Measurements from ENCODE around the gene HTRA3.

Gene HTRA3

DNA sequence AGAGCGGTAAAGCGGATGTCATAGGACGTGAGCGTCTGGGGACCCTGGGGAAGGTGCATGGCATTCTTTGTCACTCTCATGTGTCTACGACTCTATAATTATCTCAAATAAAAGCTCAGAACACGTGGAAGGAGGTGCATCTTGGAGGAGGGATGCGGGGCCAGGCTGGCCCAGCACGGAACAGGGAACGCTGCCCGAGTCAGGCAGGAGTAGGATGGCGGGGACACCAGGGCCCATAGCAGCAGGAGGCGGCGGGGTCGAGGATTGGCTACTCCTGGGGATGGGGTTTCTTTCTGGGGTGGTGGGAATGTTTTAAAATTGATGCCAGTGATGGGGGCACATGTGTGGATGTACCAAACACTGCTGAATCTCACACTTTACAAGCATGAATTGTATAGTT is 5.4 kb upstream of the HTRA3 start:
- no peak for FAIRE-seq
- no peak for DNase-seq (ENCODE audit: extremely low spot score, insufficient read length, low read depth)

DNA sequence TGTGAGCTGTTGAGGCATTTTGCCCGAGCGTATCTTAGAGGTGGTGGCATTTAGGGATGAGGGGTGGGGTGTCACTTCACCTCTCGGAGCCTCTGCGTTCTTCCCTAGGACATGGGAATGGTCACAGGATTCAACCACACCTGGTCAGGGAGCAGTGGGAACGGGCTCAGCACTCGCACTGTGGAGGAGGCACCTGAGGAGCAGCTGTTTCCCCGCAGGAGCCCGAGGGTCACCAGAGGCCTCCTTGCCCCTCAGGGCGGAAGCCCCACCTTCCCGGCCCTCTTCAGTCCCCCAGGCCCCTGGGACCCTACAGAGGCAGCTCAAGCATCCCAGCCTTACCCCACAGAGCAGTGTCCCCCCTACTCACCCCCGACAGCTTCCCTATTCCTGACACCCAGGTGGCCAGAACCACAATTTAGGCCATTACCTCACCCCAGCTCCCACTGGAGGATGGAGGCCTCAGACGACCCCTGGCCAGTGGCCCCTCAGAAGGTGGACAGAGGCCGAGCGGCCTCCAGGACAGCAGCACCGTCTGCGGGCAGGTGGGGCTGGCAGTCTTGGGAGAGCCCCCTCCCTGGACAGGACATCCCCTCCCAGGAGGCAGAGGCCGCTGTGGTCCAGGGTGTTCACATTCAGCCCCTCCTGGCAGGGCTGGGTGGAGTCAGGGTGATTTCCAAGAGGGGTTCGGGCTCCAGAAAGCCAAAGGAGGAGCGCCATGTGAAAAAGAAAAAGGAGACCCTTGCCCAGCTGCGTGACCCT is 4.2 kb upstream of the HTRA3 start:
- FAIRE-seq (no peak), DNase-seq (ENCODE audit: extremely low spot score, insufficient read length, low read depth) (no peak)

DNA sequence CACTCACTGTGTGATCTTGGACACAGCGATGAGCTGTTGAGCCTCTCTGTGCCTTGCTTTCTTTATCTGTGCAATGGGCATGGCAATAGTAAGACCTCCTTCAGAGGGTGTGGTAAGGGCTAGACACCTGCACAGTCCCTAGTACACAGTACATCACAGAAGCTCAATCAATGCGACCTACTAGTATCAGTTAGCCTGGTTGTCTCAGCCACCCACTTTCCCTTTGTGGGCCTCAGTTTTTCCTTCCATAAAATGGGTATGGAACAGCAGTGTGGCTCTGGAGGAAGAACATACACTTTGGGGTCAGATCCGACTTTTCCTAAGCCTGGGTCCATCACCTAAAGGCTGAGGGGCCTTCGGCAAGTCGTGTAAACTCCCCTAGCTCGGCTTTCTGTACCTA is 3.5 kb upstream of the HTRA3 start:
- FAIRE-seq (no peak), DNase-seq (ENCODE audit: extremely low spot score, insufficient read length, low read depth) (no peak)

DNA sequence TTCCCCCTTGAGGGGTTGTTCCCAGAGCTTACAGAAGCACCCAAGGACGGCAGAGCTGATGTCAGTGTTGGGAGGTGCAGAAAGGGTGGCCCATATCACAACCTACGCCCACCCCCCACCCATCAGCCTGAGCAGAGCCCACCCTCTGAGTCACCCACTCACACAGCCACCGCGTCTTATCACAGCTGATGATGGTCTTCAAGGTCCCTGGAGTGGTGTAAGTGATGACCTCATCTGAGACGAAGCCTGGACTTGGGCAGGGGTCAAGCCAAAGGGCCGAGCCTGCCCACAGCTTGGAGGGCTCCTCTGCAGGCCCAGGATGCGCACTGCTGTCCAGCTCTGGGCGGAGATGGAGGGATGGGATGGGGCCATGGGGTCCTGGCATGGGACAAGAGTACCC is 3.0 kb upstream of the HTRA3 start:
- DNase-seq (ENCODE audit: extremely low spot score, insufficient read length, low read depth) (no peak), FAIRE-seq (no peak)

DNA sequence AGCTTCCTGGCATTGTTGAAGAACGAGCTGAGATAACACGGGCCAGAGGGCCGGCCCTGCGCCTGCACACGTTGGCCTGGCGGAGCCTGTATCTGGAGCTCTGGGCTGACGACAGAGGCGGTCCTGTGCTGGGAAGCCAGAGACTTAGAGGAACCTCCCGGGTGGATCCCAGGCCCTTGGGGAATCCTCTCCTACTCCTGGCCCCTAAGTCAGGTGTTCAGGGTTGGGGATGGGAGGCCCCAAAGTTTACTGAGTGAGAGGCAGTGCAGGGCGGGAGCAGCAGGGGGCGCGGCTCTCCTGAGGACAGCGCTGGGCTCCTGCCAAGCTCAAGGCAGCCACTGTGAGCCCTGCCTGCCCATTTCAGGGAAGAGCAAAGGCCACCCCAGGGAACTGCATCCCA is 2.5 kb upstream of the HTRA3 start:
- FAIRE-seq (no peak), DNase-seq (ENCODE audit: extremely low spot score, insufficient read length, low read depth) (peak; percentile 30)

DNA sequence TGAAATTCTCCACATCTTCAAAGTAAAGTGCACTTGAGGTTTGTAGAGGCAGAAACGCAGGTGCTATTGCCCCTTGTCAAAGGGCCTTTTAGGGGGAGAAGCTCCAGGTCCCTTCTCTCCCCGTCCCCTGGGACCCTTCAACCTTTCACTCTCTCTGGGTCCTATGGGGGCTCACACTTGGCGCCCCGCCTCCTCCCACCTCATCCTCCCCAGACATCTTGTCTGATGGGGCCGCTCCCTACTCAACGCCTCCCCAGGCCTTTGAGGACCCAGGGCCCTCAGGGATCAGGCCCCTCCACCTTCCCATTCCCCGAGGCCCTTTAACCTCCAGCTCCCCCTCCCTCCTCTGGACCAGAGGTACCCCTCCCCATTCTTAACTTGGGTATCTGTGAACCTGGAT is 1.3 kb upstream of the HTRA3 start:
- no peak for DNase-seq (ENCODE audit: extremely low spot score, insufficient read length, low read depth)
- FAIRE-seq = no peak

DNA sequence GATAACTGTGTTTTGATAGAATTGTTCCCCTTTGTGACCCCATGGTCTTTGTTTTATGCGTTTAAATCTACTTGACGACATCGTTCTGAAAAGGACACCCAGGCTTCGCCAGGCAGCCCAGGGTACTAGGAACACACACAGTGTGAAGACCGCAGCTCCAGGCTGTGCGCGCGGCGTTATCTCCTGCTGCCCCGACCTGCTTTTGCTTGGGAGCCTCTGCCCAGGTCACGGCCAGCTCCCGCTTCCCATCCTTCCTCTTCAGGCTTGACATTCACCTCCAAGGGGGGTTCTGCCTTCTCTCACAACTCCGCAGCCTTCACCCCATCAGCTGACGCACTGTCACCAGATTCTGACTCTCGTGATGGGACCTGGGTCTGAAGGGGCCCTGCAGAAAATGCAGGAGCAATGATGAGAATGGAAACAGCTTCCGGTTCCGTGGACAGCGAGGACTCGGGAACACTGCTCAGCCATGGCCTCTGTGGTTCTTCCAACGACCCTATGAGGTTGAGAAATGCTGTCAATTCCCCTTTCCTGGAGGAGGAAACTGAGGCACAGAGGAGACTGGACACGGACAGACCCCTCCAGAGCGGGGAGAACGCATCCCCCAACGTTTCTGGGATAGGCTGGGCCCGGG is 536 bp upstream of the HTRA3 start:
- FAIRE-seq = no peak
- no peak for DNase-seq (ENCODE audit: extremely low spot score, insufficient read length, low read depth)

DNA sequence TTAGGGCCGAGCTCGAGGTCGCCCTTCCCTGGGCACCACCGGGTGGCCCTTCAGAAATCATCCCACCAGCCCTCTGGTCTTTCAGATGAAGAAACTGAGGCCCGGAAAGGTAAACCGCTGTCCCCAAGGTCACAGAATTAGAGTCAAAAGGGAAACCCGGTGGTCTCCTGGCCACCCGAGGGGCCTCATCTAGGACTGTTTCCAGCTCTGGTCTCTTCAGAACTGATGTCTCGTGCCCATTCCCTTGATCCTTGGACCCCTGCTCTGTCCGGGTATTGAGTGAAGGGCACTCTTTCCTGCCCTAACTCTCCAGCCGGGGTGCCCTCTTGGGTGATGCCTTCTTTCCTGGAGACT is 841 bp downstream of the HTRA3 start:
- DNase-seq (ENCODE audit: extremely low spot score, insufficient read length, low read depth) = no peak
- no peak for FAIRE-seq

DNA sequence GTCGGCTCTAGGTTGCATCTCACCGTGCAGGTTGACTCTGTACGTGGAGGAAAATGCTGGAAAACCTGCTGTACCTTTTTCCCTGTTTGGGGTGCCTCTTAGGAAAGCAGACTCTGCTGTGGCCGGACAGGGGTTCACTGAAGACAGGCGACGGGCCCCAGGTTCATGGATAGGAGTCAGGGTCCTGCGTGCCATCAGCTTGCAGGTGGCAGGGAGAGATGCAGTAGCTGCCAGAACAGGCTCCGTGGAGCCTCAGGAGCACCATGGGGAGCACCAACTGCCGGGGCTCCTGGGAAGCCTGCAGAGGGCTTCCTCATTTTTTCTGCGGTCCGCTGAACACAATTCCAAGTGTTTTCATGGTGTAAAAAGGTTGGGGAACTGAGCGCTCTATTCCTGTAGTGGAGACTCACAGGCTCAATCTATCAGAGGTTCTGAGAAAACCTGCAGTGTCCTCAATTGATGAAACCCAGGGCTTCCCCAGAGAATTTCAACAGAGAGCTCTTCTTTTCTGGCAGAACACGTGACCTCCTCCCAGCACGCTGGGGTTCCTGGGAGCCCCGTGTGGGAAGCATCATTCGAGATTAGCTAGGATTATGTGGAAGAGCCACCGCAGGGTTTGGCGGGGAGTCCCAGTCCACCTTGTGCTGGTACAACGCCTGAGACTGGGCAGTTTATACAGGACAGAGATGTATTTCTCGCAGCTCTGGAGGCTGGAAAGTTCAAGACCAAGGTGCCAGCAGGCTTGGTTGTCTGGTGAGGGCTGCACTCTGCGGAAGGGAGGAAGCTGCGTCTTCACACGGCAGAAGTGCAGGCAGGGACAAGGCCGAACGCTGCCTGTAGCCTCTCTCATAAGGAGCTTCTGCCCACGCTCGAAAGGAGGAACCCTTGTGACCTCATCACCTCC is 1.6 kb downstream of the HTRA3 start:
- FAIRE-seq (no peak), DNase-seq (ENCODE audit: extremely low spot score, insufficient read length, low read depth) (no peak)

DNA sequence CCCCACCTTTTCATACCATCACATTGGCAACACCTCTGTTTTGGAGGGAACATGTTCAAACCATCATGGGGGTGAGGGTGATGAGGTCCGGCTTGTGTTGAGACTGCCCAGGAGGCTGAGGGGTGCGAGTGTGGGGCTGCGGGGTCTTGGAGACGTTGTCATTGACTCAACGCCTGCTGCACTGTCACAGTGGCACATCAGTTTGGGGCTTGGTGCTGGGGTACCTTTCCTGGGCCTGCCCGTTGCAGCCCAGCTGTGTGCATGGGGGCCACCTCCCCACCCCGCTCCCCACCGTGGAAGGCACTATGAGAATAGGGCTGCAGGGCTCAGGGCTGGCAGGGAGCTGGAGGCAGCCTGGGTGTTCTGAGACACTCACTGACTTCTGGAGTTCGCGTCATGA is 2.3 kb downstream of the HTRA3 start:
- FAIRE-seq (no peak), DNase-seq (ENCODE audit: extremely low spot score, insufficient read length, low read depth) (no peak)

DNA sequence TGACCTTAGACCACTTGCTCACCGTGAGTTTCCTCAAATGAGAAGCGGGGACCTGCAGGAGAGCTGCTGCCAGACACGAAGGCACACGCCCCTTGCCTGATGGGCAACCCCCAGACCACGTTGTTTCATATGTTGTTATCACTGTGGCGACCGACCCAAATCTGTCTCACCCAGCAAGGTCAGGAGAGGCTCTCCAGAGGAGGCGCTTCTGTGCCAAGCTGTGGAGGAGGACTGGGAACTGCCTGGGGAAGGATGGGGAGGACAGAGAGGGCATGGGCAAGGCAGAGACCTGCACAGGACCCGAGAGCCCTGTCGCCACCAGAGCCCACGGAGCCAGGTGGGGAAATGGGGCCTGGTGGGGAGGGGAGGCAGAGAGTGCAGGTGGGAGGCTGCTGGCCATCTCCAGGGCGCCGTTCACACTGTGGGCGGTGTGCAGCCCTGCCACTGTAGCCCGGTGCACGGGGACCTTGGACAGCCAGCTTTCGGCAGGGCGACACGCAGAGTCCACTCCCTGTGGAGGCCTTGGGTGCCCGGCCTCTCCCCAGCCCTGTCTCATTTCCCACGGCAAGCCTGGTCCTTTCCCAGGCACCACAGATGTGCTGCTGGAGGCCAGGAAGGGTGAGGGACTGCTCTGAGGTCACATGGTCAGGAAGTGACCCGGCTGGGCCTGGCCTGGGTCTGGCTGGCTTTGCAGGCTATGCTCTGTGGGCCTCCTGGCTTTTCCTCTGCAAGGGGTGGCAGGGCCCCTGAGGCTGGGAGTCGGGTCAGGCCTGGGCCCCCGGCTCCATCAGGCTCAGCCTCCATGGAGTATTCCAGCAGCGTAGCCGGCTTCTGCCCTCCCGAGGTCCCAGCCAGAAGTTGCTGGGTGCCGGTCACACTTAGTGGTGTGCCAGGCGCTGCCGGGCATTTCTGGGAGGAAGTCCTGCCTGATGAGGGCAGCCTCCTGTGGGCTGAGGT is 3.2 kb downstream of the HTRA3 start:
- no peak for FAIRE-seq

DNA sequence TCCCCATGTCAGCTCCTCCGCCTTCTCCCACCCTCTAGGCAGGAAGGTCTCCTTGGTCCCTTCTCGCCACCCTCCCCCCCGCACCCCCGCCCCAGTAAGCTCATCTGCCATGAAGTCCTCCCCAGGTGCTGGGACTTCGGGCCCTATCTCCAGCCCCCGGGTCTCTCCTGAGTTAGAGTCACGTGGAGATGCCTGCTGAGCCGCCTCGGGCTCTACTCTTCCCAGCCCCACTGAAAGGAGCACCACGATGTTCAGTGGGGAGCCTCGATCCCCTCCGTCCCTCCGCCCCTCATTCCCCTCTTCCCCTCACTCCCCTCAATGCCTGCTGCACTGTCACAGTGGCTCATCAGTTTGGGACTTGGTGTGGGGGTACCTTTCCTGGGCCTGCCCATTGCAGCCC is 3.9 kb downstream of the HTRA3 start:
- DNase-seq (ENCODE audit: extremely low spot score, insufficient read length, low read depth) = no peak
- no peak for FAIRE-seq

More for the DNA sequence above, 3.2 kb downstream of the HTRA3 start:
- no peak for DNase-seq (ENCODE audit: extremely low spot score, insufficient read length, low read depth)

DNA sequence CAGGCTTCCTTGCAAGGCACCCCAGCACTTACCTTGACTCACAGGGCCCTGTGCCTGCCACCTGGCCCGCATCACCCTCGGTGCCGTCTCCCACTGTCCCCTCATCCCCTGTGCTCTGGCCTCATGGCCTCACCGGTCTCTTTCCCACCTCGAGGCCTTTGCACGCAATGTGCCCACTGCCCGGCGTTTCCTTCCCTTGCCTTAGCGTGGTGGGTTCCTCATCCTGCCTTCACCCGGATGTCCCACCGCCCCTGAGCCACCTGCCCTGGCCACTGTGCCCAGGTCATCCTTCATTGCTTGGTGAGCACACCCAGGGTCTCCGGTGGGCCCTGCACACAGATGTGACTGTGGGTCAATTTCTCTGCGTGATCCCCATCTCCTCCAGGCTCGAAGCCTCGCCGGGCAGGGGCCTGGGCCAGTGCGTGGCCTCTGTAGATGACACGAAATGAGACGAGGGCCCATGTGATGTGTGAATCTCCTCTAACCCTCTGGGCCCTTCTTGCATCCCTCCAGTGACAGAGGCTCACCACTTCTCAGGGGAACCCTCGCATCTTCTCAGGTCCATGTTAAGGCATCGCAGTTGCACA is 4.6 kb downstream of the HTRA3 start:
- FAIRE-seq = no peak
- no peak for DNase-seq (ENCODE audit: extremely low spot score, insufficient read length, low read depth)

DNA sequence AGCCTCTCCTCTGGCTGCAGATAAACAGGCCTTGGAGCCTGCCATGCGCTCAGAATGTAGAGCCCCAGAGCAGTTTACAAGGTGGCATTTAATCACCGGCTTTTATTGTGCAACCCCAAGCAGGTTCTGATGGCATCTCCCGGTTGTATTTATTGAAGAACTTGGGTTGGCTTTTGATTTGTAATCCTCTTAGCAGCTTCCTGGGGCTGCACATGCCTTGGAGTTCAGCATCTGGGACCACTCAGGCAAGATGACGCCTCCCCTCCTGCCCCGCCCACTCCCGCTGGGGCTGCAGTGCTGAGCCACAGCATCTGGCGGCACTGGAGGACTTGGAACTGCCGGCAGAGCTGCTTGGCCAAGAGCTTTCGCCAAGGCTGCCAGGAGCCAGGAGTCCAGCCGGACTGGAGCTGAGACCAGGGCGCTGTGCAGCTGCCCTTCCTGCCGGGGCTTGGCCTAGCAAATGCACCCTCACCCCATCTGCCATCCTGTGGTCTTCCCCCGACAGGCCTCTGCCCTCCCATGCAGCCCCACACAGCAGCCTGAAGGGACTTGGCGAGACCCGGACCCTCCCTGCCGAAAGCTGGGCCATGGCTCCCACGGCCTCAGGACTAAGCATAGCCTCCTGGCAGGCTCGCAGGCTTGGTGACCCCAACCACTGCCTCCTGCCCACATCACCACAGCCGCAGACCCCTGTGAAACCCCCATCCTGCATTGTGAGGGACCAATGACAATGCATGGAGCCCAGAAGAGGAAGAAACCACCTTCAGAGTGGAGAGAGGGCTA is 5.4 kb downstream of the HTRA3 start:
- no peak for DNase-seq (ENCODE audit: extremely low spot score, insufficient read length, low read depth)
- FAIRE-seq = no peak

DNA sequence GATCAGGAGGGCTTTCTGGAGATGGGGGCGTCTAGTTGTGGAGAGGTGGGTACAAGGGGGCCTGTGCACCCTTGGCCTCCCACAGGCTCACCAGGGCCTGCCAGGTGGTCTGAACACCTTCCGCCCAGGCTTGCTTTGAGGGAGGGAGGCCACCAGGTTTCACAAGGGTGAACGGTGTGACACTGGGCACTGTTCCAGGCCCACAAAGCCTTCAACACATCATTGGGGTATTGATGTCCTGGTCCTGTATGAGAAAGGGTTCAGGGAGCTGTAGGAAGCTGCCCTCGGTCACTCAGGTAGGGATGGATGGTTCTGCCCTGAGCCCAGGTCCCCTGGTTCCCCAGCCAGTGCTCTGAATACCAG is 6.0 kb downstream of the HTRA3 start:
- FAIRE-seq (no peak), DNase-seq (ENCODE audit: extremely low spot score, insufficient read length, low read depth) (no peak)

DNA sequence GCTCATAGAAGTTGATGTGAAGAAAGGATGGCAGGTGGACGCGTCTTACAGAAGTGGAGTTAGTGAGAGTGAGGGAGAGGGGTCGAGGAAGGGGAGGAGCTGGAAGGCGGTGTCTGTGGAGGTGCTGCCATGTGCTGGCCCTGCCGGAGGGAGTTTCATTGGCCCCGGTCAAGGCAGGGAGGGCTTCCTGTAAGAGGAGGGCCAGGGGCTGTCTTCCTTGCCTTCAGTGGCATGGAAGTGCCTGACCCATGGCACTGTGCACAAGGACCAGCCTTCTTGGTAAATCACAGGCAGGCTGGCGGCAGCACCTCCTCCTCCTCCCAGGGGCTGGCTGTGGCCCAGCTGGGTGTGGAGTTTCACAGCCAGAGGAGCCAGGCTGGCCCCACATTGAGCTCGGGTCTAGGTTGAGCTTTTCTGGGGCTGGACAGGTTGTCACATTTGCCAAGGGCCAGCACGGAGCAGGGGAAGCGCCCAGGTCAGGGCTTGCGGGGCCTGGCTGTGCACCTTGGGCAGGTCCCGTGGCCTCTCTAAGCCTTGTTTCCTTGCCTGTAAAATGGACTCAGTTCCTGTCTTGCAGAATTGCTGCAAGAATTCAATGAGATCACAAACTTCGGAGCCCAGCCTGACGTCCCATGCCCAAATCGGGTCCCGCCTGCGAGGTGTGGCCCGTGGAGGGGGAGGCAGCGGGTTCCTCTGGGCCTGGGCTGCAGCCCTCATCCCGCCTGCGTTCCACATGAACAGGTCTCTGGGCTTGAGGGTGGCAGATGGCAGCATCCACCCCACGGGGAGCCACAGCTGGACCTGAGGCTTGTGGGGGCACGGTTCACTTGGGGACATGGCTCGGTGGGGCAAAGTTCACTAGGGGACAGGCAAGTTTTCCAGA is 7.0 kb downstream of the HTRA3 start:
- FAIRE-seq (no peak), DNase-seq (ENCODE audit: extremely low spot score, insufficient read length, low read depth) (no peak)

DNA sequence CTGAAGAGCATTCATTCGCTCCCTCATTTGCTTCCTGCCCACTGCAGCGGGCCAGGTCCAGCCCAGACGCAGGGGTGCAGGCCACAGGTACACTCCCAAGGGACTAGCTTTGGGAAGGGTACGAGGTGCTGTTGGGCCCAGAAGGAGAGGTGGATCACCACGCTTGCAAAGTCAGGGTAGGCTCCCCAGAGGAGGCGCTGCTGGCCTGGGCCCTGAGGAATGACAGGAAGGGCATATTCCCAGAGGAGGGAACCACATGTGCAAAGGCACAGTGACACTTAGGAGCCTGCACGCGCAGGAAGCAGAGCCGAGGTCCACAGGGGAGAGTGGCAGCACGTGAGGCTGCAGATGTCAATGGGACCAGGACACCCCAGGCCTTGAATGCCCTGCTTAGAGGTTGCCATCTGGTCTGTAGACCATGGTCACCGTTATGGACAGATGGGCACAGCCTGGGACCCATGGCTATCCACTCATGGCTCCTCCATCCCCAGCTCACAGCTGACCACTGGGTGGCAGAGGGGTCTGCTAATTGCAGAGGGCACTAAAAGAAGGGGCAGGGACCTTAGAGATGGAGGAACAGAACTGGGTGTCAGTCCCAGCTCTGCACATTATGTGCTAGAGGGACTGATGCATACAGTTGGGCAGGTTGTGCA is 7.9 kb downstream of the HTRA3 start:
- DNase-seq (ENCODE audit: extremely low spot score, insufficient read length, low read depth) = no peak
- FAIRE-seq = no peak

DNA sequence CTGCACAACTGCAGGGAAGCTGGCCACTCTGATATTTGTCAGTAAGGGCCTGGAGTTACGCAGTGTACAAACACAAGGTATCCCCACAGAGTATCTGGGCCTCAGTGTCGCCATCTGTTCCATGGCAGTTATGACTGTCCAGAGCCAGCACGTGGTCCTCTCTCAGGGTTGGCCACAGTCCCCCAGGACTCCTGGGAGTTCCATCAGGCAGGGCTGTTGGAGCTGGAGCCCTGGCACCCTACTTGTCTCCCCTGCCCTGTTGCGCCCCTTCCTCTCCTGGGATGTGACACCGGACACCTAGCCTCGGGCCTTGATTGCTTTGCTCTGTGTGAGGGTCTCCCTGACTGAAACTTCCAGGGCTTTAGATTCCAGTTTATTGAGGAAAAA is 8.4 kb downstream of the HTRA3 start:
- no peak for FAIRE-seq
- no peak for DNase-seq (ENCODE audit: extremely low spot score, insufficient read length, low read depth)

Data from GM18507 (cell line).